HUES64 (cell line): ENCODE data around the gene CAP1.

ENCODE experiments used
- H3K27ac ChIP-seq: 2 replicates; pipeline ENCODE4 v1.7.0; 2013; ENCODE audit warnings: low read depth, low read length, inconsistent platforms
- H3K27me3 ChIP-seq: 2 replicates; pipeline ENCODE4 v1.6.1; 2013; ENCODE audit warnings: mild to moderate bottlenecking, low read length; ENCODE audit not compliant: insufficient read depth
- H3K36me3 ChIP-seq: 2 replicates; pipeline ENCODE4 v1.6.1; 2013; ENCODE audit warnings: mild to moderate bottlenecking, low read length; ENCODE audit not compliant: insufficient read depth
- H3K4me1 ChIP-seq: 2 replicates; pipeline ENCODE4 v1.6.1; 2013; ENCODE audit warnings: mild to moderate bottlenecking, low read length, moderate library complexity; ENCODE audit not compliant: insufficient read depth
- H3K4me3 ChIP-seq: 2 replicates; pipeline ENCODE4 v1.5.1; 2013; ENCODE audit warnings: mild to moderate bottlenecking, low read length, moderate library complexity
- H3K9ac ChIP-seq: 2 replicates; pipeline ENCODE4 v1.6.1; 2013; ENCODE audit warnings: mild to moderate bottlenecking, low read depth, low read length
- H3K9me3 ChIP-seq: 2 replicates; pipeline ENCODE4 v1.6.1; 2013; ENCODE audit warnings: low read depth, low read length; ENCODE audit not compliant: insufficient read depth
- WGBS: fragments of 150-250, 120-280 bp; methylation state at CpG from one replicate; pipeline ENCODE4 v1.1.7; 2013; ENCODE audit warnings: missing lambda C conversion rate; 5-methylcytosine and 5-hydroxymethylcytosine counted together

Gene CAP1

GRCh38 chr1:40059960-40060750 lies 19.6 kb downstream of the CAP1 start:
- no peaks in the 10 kb centered on the region for H3K9me3 ChIP-seq
- H3K36me3 ChIP-seq, result peaks cover 68% of the 10 kb centered on the region
- WGBS, result 91% methylated on average over 7 of the region's 7 CpGs
- peak overlapping the region; percentile 68 for H3K27ac ChIP-seq
- peaks cover 16% of the 10 kb centered on the region for H3K4me1 ChIP-seq
- H3K27me3 ChIP-seq, result no peaks in the 10 kb centered on the region
- no peak overlapping the region for H3K9ac ChIP-seq
- no peak overlapping the region for H3K4me3 ChIP-seq

- Histone ChIP-seq H3K4me3 (no peak overlapping the region), H3K27me3 (no peaks in the 10 kb centered on the region), H3K36me3 (peaks cover 95% of the 10 kb centered on the region), H3K27ac (no peak overlapping the region), H3K9me3 (no peaks in the 10 kb centered on the region), H3K9ac (no peak overlapping the region; the same call in 1 of the 2 replicates), H3K4me1 (peaks cover under 1% of the 10 kb centered on the region; the same call in 1 of the 2 replicates)
- WGBS, result 97% methylated on average over 2 of the region's 2 CpGs
Measured at GRCh38 chr1:40064797-40065499, 24.4 kb downstream of the CAP1 start.

- no peaks in the 10 kb centered on the region for H3K4me1 ChIP-seq
- H3K27ac ChIP-seq, result no peak overlapping the region
- H3K9me3 ChIP-seq, result no peaks in the 10 kb centered on the region
- peaks cover 95% of the 10 kb centered on the region for H3K36me3 ChIP-seq
- WGBS, result 94% methylated on average over 2 of the region's 2 CpGs
- no peak overlapping the region for H3K4me3 ChIP-seq
- H3K27me3 ChIP-seq, result no peaks in the 10 kb centered on the region
- no peak overlapping the region for H3K9ac ChIP-seq
Measured at GRCh38 chr1:40067023-40067422, 26.5 kb downstream of the CAP1 start.

GRCh38 chr1:40067851-40068250 lies 27.3 kb downstream of the CAP1 start:
- peaks cover 96% of the 10 kb centered on the region for H3K36me3 ChIP-seq
- WGBS, result 89% methylated on average over 3 of the region's 3 CpGs
- H3K9ac ChIP-seq, result no peak overlapping the region

GRCh38 chr1:40072142-40072541 lies 31.6 kb downstream of the CAP1 start:
- H3K9me3 ChIP-seq, result no peaks in the 10 kb centered on the region
- peaks cover 91% of the 10 kb centered on the region for H3K36me3 ChIP-seq
- no peaks in the 10 kb centered on the region for H3K27me3 ChIP-seq
- H3K4me3 ChIP-seq, result no peak overlapping the region
- no peak overlapping the region for H3K27ac ChIP-seq
- H3K4me1 ChIP-seq, result no peaks in the 10 kb centered on the region
- H3K9ac ChIP-seq, result no peak overlapping the region

More at GRCh38 chr1:40067851-40068250, 27.3 kb downstream of the CAP1 start:
- H3K4me3 ChIP-seq, result no peak overlapping the region
- H3K4me1 ChIP-seq, result no peaks in the 10 kb centered on the region
- H3K27me3 ChIP-seq, result no peaks in the 10 kb centered on the region
- no peaks in the 10 kb centered on the region for H3K9me3 ChIP-seq
- H3K27ac ChIP-seq, result no peak overlapping the region

GRCh38 chr1:40073062-40073461 lies 32.5 kb downstream of the CAP1 start:
- Histone ChIP-seq H3K27ac (no peak overlapping the region), H3K9ac (no peak overlapping the region), H3K27me3 (no peaks in the 10 kb centered on the region), H3K9me3 (no peaks in the 10 kb centered on the region), H3K4me1 (no peaks in the 10 kb centered on the region), H3K4me3 (no peak overlapping the region), H3K36me3 (peaks cover 91% of the 10 kb centered on the region)
- WGBS, result 96% methylated on average over 4 of the region's 4 CpGs

GRCh38 chr1:40075266-40075665 lies 34.7 kb downstream of the CAP1 start:
- H3K9ac ChIP-seq, result no peak overlapping the region
- no peaks in the 10 kb centered on the region for H3K4me1 ChIP-seq
- no peaks in the 10 kb centered on the region for H3K27me3 ChIP-seq
- 96% methylated on average over 4 of the region's 4 CpGs for WGBS
- no peak overlapping the region for H3K4me3 ChIP-seq
- H3K9me3 ChIP-seq, result no peaks in the 10 kb centered on the region
- no peak overlapping the region for H3K27ac ChIP-seq
- peaks cover 93% of the 10 kb centered on the region for H3K36me3 ChIP-seq

- 88% methylated on average over 5 of the region's 5 CpGs for WGBS
- Histone ChIP-seq H3K27me3 (no peaks in the 10 kb centered on the region), H3K9me3 (no peaks in the 10 kb centered on the region), H3K4me3 (no peak overlapping the region), H3K4me1 (no peaks in the 10 kb centered on the region), H3K36me3 (peaks cover 84% of the 10 kb centered on the region), H3K9ac (no peak overlapping the region), H3K27ac (no peak overlapping the region)
Measured at GRCh38 chr1:40076895-40077312, 36.4 kb downstream of the CAP1 start.

- H3K9ac ChIP-seq, result no peak overlapping the region
- H3K4me3 ChIP-seq, result no peak overlapping the region
- H3K27ac ChIP-seq, result no peak overlapping the region
- peaks cover 81% of the 10 kb centered on the region for H3K36me3 ChIP-seq
- no peaks in the 10 kb centered on the region for H3K4me1 ChIP-seq
- no peaks in the 10 kb centered on the region for H3K27me3 ChIP-seq
- no peaks in the 10 kb centered on the region for H3K9me3 ChIP-seq
- WGBS, result 87% methylated on average over 5 of the region's 5 CpGs
Measured at GRCh38 chr1:40078512-40079333, 38.2 kb downstream of the CAP1 start.

- Histone ChIP-seq H3K4me3 (no peak overlapping the region), H3K9ac (no peak overlapping the region), H3K27ac (no peak overlapping the region), H3K4me1 (no peaks in the 10 kb centered on the region), H3K36me3 (peaks cover 78% of the 10 kb centered on the region), H3K9me3 (no peaks in the 10 kb centered on the region), H3K27me3 (no peaks in the 10 kb centered on the region)
- WGBS, result 97% methylated on average over 5 of the region's 6 CpGs
Measured at GRCh38 chr1:40079774-40080400, 39.4 kb downstream of the CAP1 start.
